ENCODE data around the gene MLLT10.

MLLT10 gene

DNA sequence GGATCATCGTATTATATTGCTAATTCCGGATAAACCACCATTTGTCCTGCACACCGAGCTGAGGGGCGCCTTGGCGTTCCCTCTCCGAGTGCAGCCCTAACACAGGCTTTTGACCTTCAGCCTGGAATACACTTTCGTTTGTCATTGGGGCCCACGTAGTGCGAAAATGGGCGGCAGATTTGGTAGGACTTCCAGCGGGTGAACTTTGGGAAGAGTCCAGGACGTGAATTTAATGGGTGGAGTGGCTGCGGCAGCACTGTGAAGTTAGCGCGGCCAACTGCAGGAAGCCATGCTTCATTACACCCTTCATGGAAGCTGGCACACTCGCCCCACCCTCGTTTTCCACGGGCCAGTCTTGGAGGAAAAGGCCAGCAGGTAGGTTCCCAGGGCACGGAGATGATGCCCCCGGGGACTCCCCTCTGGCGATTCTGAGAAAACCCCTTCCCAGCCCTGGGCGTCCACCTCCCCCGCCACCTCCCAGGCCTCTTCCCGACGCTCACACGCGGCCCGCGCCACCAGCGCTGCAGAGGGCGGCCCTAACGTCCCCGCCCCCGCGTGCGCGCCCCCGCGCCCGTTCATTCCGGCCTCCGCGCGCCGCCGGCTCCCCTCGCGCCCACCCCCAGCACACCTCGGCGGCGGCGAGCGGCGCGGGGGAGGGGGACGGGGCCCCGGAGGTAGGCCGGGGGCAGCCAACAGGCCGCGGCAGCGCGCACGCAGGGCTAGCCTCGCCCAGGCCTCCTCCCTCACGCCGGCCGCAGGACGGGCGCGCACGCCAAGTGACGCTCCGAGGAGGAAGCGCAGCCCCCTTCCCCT, at the start of gene MLLT10:
MLLT10 (plus strand) TSS at position 766 of the 813 bp plus-strand sequence. CDS start 413 bp downstream, outside the sequence.
- DNase-seq (ENCODE audit: low spot score), result peak; percentile 95

- no peak for DNase-seq (ENCODE audit: low spot score)
Observed at GRCh38 chr10:21487416-21488180, 46.4 kb upstream of the MLLT10 start.

- DNase-seq (ENCODE audit: low spot score), result no peak
Observed at GRCh38 chr10:21488246-21488956, 45.6 kb upstream of the MLLT10 start.

DNA sequence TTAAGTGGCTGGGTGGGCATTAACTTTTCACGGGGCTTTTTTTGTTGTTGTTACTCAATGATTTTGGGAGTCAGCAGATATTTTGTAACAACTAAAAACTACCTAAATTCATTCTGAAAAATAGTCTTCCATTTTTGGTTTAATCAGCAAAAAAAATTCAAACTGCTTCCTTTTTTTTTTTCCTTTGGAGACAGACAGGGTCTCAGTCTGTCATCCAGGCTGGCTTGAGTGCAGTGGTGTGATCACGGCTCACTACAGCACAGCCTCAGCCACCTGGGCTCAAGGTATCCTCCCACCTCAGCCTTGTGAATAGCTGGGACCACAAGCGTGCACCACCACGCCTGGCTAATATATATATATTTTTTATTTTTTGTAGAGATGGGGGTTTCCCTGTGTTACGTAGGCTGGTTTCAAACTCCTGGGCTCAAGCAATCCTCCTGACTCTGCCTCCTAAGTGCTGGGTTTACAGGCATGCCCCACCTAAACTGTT, 45.0 kb upstream of the MLLT10 start:
- DNase-seq (ENCODE audit: low spot score), result no peak

GRCh38 chr10:21490028-21490710, 43.9 kb upstream of the MLLT10 start:
- no peak for DNase-seq (ENCODE audit: low spot score)

DNA sequence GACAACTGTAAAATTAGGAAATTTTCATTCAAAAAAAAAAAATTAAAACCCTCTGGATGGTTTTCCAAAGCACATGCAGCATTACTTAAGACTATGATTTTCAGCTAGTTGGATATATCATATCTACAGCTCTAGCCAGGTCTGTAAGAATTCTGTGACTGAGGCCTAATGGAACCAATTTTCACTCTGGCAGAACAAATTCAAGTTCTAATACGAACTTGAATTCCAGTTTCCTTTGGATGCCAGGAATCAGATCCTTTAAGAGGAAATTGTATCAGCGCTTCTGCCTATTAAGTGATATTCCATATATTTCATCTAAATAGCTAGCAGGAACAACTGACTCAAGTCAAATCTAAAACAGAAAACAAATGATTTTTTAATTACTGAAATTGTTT, 43.3 kb upstream of the MLLT10 start:
- DNase-seq (ENCODE audit: low spot score), result no peak

DNA sequence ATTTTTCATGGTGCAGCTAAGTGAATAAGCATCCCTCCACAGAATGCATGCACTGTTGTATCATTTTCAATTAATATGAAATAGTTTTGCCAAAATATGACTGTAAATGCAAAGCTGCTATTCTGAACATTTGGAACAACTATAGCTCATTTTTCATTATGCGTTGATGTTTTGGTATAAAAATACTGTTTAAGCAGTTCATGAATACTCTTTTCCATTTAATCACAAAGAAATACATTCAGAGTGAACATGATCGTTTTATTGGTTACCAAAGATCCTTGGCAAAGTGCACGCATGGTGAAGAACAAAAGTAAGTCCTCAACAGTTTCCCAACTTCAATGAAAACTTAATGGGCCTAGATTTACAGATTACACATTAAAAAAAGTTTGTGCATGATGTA, 41.6 kb upstream of the MLLT10 start:
- no peak for DNase-seq (ENCODE audit: low spot score)

DNA sequence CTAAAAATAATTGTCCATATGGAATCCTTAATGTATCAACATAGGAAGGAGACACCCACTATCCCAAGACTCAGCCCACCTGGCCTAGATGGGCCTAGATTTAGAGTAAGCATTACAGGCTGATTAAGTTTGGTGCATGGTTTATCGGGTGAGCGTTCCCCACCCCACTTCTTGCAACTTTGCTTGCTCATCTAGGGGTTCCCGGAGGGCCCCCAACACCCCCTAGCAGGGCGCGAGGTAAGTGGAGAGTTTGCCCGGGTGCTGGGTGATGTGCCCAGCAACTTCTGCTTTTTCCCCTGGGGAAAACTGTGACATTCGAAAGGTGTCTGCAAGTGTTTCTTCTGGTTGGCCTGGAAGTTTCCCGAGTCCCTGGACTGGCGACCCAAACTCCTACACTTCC, 40.2 kb upstream of the MLLT10 start:
- DNase-seq (ENCODE audit: low spot score), result no peak

DNA sequence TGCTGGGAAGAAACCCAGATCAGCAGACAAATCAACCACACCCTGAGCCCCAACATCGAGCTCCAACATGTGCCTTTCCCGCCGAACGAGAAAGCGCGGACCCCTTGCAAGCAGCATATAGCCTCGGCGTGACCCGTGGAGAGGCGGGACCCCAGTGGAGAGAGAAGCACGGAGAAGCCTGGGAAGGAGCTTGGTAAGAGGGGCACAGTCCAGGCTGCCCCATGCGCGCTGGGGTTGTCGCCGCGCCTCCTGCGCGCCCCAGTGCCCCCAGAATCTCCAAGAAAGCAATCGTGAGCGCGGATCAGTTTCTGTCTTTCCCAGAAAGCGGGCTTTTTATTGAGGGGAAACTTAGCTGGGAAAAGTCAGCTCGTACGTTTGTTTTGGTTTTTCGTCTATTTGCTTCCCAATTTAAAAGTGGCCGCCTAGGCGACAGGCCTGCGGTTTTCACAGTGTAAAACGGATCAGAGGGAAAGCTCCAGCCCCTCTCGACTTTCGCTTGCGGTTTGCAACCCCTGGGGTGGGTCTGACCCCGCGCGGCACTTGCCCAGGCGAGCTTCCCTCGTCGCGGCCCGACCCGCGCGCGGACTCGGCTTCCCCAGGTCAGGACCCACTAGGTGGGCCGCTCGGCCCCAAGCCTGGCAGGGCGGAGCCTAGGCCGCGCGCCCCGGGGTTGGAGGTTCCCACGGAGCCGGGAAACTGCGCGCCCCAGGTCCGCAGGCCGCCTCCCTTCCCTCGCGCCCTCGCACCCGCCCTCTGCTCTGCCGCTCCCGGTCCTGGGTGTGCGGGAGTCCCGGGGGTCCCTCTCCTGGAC, 39.6 kb upstream of the MLLT10 start:
- no peak for DNase-seq (ENCODE audit: low spot score)

DNA sequence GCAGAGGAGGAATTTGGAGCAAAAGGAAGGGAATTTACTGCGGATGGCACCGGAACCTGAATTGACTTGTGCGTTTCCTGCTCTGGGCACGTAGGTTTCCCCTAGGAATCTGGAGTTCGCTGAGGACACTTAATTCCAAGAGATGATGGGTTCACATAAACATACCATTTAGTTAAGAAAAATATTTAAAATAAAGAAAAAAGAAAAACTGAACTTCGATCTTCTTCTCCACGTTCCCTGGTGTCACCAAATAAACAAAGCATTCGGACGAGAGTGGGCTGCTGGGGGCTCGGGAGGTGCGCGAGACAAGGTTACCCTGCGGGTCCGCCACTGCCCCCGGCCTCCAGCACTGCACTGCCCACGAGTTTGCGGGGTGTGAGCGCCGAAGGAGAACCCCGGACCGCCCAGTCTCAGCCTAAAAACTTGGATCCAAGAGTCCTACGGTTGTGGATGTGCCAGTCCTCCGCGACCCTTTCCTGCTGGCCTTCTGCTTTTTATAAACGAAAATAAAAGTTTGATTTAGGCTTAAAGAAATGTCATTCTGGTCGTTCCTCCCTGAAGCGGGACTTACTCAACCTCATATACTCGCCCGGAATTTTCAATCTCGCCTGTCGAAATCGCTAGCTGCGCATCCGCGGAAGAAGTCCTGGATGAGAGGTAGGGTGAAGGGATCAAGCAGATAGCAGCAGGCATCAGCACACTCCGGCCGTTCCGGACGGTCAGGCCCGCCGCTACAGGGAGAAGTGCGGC, 38.9 kb upstream of the MLLT10 start:
- no peak for DNase-seq (ENCODE audit: low spot score)

DNA sequence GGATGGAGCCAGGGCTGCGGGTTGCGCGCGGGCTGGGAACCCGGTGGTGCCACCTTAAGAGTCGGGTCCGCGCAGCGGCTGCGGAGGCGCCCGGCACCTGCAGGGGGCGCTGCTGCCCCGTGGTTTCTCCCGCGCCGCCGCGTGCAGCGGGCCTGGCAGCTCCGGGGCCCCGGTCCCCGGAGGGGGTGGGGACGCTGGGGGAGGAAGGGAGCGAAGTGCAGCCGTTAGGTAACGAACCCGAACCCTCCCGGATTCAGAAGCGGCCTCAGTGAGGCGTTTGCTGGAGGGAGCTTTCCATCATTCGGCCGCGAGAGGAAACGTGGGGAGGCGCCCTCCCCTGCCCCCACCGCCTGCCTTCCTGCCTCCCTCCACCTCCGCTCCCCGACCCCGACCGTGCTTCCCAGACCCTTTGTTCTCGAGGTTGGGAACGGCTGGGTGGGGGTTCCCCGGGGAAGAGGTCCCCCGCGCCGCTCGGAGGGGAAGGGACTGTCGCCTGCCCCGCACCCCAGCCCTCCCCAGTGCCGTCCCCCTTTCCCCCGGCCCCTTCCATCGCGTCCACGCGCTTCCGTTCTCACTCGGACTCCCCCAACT, 38.2 kb upstream of the MLLT10 start:
- DNase-seq (ENCODE audit: low spot score), result peak; percentile 91

DNA sequence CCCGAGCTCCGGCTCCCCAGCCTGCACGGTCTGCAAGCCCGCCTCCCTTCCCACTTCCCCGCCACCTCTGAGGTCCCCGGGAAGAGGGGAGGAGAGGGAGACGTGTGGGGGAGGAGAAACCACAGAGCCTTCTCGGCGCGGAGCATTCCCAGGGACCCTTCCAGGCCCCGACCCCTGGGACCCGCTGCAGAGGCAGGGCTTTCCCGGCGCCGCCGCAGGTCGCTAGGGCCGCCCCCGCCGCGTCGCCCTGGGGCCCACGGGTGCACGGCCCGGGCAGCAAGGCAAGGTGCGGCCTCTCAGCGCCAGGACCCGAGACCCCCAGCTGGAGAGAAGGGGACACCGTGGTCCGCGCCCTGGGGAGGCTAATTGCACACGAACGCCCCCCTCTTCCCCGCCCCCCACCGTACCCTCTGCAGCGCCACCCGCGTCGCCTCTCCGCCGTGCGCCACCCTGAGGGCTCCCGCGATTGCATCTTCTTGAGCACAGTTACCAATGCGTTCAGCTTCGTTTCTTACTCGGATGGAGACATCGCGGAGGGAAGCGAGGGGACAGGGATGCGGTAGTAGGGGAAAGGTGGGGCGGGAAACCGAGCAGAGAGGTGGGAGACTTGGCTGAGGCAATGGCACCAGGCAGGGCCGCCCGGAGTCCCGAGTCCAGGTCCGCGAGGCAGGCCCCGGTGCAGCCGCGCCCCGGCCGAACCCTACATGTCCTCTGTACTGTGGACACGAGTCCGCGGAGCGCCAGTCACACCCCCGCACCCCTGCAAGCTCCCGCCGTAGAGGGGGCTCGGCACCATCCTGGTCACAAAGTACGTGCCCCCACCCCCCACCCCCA, 37.5 kb upstream of the MLLT10 start:
- DNase-seq (ENCODE audit: low spot score), result peak; percentile 80

- peak; percentile 42 for DNase-seq (ENCODE audit: low spot score)
Observed at GRCh38 chr10:21497177-21497807, 36.7 kb upstream of the MLLT10 start.

- DNase-seq (ENCODE audit: low spot score), result no peak
Observed at GRCh38 chr10:21498377-21498776, 35.7 kb upstream of the MLLT10 start.

- DNase-seq (ENCODE audit: low spot score), result no peak
Observed at GRCh38 chr10:21498986-21499385, 35.0 kb upstream of the MLLT10 start.

GRCh38 chr10:21499701-21500577, 34.1 kb upstream of the MLLT10 start:
- DNase-seq (ENCODE audit: low spot score), result no peak

- DNase-seq (ENCODE audit: low spot score), result no peak
Observed at GRCh38 chr10:21500578-21500910, 33.5 kb upstream of the MLLT10 start.

DNA sequence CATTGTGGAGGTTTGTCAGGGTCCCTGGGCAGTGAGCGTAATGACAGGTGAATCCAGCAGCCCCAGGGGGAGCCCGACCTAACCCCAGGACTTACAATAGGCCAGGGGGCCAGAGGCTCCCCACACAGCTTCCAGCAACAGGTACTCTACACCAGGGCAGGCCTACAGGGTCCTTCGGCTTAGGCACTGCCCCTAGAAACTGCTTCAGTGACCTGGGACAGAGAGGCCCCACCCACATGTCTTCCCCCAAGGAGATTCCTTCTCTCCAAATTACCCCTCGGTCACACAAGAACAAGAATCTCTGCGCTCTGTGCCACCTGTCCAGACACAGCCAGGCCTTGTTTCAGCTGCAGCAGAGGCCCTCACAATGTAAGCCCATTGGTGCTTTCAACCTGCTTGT, 32.9 kb upstream of the MLLT10 start:
- DNase-seq (ENCODE audit: low spot score), result no peak

Measured in NAMALWA (cell line).